Central memory CD4-positive, alpha-beta T cell (primary cell): ENCODE measurements around the gene MROH8.

Experiments used
- DNase-seq: peaks from one replicate; pipeline ENCODE4 v3.0.0; 2022
- total RNA-seq, 3 experiments: gene quantifications; one replicate each; lab custom pipeline; 2026; lab: John Stamatoyannopoulos, UW

Gene MROH8
- total RNA-seq = 0.56 to 2.1 (median 1.2) reads per million in 3 experiments

DNA sequence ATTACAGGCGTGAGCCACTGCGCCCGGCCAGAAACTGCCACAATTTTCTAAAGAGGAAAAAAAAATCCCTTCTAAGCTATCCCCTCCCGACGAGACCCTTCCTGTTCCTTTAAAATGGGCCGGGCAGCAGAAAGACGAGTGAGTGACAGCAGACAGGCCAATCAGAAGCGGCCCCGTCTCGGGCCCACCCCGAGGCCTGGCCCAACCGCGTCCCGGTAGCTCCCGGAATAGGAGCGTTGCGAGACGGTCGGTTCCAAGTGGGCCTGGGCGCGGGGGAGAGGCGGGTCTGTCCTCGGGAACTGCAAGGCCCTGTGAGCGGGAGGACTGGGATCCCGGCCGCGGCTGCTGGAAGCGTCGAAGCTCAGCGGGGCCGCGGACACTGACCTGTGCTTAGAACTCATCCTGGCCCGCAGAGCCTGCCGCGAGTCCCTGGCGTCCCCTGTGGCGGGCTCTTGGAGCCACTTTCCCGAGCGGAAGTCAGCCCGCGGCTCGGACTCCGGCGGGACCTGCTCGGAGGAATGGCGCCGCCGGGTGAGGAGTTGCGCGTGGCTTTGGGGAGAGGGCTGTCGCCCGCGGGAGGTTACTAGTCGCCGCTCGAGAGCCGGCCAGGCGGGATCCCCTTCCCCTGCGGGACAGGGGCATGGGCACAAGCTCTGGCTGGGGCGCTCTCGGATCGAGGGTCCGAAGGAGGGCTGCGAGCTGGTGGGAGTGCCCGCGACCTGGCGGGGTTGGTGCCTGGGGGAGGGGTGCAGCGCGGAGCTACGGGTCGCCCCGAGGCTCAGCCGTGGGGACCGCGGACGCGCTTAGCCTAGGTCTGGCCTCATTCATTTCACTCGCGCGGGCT lies at the start of gene MROH8, which contains the start of gene RPN2:
TSS of gene MROH8 (minus strand) at position 710 of the 844 bp plus-strand sequence.
TSS of gene RPN2 (plus strand) at position 492 of the 844 bp plus-strand sequence. CDS start at position 519, 27 bp downstream.
- DNase-seq = peak; percentile 93

- no peak for DNase-seq
Measured at GRCh38 chr20:37228656-37229055, 49.3 kb upstream of the MROH8 start.

DNA sequence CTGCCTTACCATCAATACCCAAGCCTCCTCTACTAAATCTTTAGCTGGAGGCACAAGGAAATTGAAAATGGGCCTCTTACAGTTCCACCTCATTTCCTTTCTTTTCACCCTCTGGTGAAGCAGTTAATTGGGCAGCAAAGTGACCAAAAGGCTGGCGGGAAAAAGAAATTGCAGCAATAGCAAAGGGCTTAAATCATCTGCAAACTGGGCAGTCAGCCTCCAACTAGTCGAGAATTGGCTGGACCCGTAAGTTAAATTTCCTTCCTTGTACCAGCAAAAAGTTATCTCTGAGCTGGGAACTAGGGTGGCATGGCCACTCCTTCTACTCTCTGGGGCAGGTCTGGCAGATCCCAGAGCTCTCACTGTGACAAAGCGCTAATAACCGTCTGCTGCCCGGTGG lies 48.7 kb upstream of the MROH8 start:
- DNase-seq = no peak

DNA sequence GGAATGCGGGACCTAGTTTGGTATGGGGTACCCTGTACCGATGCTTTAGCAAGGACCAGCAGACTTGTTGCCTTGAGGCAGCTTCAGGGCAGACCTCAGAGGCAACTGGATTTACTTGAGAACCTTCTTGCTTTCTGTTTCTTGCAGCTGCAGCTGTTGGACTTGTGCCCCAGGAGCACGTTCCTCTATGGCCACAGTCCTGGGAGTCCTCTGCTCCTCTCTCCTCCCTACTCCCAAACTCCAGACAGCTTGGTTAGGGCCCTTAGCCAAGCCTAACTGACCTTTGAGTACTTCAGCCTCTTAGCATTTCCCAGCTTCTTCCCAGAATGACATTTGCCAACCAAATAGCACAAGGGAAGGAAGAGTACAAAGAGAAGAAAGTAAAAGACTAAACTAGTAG lies 47.5 kb upstream of the MROH8 start:
- DNase-seq = no peak

DNA sequence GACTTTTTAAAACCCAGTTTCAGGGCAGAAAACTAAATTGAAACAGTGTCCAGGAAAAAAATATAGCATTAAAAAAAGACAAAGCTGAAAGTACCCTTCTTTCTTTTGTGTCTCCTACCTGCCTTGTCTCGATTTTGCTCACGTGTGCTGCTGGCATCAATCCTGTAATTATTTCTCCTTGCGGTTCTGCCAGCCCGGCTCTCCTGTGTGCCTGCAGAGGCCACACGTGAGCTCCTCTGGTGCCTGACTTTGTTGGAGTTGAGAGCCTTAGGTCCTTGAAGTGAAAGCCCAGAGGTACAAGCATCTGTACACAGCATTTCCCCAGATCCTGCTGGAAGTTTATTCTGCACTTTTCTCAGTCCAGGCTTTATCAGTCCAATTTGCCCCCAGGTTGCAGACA lies 45.8 kb upstream of the MROH8 start:
- DNase-seq = no peak

DNA sequence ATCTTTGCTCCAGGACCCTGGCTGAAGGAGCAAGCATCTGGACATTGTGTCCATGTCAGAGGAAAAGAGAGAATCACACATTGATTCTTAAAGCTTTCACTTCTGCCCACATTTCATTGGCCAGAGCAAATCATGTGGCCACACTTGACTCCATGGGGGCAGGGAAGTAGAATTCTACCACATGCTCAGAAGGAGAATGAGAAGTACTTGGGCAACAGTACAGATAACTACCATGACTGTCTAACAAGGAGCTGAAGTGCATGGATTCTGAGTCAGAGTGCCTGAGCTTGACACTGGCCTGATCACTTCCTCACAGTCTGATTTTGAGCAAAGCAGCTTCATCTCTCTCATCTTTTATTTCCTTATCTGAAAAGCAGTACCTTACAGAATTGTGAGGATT lies 43.7 kb upstream of the MROH8 start:
- no peak for DNase-seq

- DNase-seq = no peak
Measured at GRCh38 chr20:37222086-37222485, 42.7 kb upstream of the MROH8 start.

GRCh38 chr20:37220731-37221130 lies 41.4 kb upstream of the MROH8 start:
- DNase-seq = no peak

GRCh38 chr20:37219751-37220668 lies 40.7 kb upstream of the MROH8 start:
- DNase-seq = no peak

DNA sequence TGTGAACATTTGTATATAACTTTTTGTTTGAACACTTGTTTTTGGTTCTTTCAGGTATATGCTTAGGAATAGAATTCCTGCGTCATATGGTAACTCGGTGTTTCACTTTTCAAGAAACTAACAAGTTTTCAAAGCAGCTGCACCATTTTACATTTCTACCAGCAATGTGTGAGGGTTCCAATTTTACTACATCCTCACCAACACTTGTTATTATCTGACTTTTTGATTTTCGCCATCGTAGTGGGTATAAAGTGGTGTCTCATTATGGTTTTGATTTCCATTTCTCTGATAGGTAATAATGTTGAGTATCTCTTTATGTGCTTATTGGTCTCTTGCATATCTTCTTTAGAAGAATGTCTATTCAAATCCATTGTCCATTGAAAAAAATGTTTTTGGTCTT lies 39.6 kb upstream of the MROH8 start:
- DNase-seq = no peak

DNA sequence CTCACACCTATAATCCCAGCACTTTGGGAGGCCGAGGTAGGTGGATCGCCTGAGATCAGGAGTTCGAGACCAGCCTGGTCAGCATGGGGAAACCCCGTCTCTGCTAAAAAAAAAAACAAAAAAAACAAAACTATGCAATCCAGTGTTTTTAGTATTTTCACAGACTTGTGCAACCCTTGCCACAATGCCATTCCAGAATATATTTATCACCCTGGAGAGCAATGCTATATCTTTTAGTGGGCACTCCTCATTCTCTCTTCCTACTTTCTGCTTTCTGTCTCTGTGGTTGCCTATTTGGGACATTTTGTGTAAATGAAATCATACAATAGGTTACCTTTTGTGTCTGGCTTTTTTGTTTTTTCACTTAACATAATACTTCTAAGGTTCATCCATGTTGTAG lies 39.1 kb upstream of the MROH8 start:
- DNase-seq = no peak

DNA sequence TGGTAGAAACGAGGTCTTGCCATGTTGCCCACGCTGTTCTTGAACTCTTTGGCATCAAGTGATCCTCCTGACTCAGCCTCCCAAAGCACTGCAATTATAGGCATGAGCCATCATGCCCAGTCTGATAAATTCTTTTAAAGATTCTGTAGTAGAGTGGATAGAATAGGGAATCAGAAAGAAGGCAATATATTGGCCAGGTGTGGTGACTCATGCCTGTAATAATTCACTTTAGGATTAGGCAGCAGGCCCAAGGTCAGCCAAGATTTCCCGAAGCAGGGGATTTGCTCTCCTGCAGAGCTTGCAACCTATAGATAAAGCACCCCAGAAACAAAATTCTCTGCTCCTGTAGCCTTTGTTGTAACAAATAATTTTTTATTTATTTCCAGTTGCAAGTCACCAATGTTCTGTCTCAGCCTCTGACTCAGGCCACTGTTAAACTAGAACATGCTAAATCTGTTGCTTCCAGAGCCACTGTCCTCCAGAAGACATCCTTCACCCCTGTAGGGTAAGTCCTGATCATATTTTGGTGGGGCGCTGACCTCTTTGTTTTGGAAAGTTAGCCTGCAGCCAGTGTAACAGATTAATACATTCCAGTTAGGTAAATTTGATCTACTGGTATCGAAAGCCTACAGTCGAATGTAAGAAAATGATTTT lies 30.4 kb upstream of the MROH8 start:
- DNase-seq = no peak

GRCh38 chr20:37209193-37209592 lies 29.8 kb upstream of the MROH8 start:
- no peak for DNase-seq

GRCh38 chr20:37207171-37207570 lies 27.8 kb upstream of the MROH8 start:
- no peak for DNase-seq

DNA sequence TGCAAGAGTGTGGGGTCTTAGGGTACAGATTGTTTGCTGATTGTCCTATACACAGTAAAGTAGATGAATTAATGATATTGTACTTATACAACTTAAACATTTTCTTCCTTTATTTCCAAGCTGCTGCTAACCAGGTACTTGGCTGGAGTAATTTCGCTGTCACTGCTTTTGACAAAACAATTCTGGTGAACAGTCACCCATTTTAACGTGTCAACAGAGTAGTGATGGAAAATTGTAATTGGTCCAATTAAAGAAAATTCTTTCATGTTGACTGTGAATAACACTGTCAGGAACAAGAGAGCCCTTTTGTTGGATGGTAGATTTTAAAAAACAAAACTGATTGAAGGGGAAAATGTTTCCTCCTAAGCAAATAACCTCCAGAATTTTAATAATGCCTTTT lies 26.4 kb upstream of the MROH8 start:
- no peak for DNase-seq

DNA sequence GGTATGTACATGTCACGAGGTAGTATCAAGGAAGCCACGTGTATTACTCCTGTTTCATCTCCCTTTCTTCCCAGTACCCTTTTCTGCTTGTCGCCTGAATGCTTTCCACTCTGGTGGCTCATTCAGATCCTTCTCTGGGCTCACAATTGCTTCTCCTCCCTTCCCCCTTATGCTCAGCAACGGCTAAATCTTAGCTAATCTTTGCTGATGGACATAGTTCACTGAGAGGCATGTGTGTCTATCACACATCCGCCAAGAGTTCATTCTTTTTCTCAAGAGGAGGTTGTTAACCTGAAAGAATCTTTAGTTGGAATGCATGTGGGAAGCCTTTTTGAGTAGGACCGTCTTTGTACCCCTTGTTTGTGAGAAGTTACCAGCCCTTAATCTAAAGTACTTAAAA lies 25.8 kb upstream of the MROH8 start:
- no peak for DNase-seq

DNA sequence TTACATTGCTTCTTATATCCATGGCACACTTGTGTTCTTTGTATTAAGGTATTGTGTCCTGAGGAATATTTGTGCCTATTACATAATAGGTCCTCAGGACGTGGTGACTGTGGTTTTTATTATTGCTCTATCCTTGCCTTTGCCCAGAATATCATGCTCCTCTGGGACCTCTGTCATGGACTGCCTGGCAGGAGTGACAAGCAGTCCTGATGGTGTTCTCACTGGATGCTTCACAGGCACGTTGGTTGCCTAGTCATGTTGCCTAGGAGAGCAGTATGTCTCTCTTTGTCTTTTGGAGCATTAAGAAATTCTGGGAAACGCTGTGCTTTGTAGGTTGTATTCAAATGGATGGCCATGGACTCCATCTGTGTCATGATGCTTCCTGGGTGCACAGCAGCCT lies 24.7 kb upstream of the MROH8 start:
- DNase-seq = no peak

DNA sequence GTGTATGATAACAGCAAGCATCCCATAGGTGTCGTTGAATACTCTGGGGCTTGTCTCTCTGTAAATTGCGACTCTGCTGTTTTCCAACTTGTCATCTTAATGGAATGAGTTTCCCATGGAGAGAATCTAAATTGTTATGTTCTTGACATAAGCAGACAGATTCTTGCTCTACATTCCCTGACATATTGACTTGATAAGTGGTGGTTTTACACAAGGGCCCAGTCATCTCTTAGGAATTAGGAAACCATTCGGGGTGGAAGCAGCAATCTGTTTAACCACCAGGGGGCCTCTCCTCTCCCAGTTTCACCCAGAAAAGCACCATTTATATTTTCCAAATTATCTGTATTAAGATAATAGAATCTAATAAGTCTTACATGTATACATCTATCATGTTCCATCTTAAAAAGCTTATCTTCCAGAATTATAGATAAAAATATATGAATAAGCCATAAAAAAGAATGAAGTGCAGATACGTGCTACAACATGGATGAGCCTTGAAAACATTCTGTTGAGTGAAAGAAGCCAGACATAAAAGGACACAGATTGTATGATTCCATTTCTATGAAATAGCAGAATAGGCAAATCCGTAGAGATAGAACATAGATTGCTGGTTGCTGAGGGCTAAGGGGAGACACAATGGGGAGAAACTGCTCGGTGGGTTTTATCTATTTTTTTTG lies 23.1 kb upstream of the MROH8 start:
- peak; percentile 9 for DNase-seq

DNA sequence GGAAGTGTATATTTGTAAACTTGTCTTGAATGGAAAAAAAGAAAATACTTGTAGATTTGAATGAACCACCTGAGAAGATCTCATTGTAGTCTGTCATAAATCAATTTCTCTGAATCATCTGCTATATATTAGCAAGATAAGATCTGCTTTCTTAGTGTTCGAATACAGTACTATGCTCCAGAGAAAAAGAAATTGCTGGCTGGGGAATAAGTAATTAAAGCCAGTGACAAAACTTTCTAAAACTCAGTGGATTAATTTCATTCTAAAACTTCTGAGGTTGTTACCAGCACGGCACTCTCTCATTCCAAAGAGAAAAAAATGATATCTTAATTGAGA lies 22.4 kb upstream of the MROH8 start:
- no peak for DNase-seq

DNA sequence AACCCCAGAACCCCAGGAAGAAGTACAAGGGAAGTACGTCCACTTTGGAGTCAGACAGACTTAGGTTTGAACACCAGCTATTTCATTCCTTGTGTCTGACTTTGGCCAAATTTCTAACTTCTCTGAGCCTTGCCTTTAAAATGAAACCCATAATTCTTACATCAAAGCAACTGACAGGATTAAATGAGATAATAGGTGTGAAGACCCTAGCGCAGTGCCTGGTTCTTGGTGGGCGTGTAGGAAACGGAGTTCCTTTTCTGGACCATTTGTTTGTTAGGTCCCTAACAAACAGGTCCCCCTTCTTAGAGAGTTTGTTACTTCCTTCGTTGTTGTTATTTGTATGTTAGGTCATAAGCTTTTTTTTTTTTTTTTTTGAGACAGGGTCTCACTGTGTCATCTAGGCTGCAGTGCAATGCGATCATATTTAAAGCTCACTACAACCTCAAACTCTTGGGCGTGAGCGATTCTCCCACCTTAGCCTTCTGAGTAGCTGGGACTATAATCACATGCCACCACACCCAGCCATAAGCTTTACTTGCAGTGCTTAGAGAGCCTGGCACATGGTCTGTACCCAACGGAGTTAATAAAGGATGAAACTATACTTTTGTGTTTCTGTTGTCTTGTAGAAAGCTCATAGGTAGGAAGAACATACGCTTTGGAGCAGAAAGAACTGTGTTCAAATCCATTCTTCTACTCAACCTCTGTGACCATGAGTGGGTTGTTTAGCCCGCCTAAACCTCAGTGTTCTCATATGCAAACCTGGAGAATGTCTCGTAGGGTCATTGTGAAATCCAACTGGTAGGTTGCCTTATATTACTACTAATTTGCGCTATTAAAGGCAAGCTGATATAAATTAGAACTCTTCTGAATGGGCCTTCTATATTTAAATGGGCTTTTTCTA lies 21.8 kb upstream of the MROH8 start:
- no peak for DNase-seq

DNA sequence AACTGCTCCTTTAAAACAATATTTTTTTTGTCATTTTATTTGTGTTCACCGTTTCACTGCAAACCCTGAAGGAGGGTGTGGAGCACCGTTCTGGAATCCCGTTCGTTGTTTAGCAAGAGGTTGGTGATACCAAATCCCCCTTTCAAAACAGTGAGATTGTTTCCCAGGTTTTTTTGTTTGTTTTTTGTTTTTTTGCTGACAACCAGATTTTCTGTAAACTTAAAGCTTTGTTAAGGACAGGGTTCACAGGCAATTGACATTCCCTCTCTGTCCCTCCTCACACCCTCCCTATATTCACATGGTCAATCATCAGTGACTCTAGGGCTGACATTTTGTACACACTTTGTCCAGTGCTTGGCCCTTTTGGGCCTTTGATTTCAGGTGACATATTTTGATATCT lies 21.0 kb upstream of the MROH8 start:
- no peak for DNase-seq
